Gastroesophageal sphincter (tissue), 3 donors: ENCODE results near the gene TXNL4A.

ENCODE experiments used
- CTCF ChIP-seq, 4 experiments: fragments of 200-600 bp in 2 of 4; fragments of 450-650 bp in 2 of 4; sonication (generic) in 1 of 4; IDR thresholded peaks; one replicate each; pipeline ENCODE4 v1.5.1; 2017 to 2019; ENCODE audit warnings: antibody characterized with exemption in 4 of 4, mild to moderate bottlenecking in 2 of 4, moderate library complexity in 2 of 4
- POLR2AphosphoS5 ChIP-seq: sonication (generic); formaldehyde crosslinking; IDR thresholded peaks from one replicate; pipeline ENCODE4 v1.6.1; 2017; ENCODE audit warnings: antibody characterized with exemption

- TF ChIP-seq CTCF (IDR thresholded peaks at IDR 0.05) (no peak), POLR2AphosphoS5 (no peak)
These were observed 24.6 kb downstream of the TXNL4A start for GRCh38 chr18:79963658-79964329.
